Gastroesophageal sphincter (tissue), 4 donors: Measurements from ENCODE around the gene MYLK. TPM values are rescaled to one million over a fixed set of nuclear protein-coding genes. Genes with fewer than 3 reads are reported as not detected.

ENCODE experiments used
- ATAC-seq: fragments of 150-250 bp; one replicate; pipeline ENCODE4 v1.9.1; 2016; ENCODE audit warnings: mild to moderate bottlenecking, moderate library complexity
- H3K27ac ChIP-seq, 4 donors: fragments of 200-600 bp; sonication (generic) in 3 of 4; 1 replicate in 3 of 4; 2 replicates in 1 of 4; pipeline ENCODE4 v1.5.1; 2016 to 2019
- H3K27me3 ChIP-seq: fragments of 200-600 bp; sonication (generic); one replicate; pipeline ENCODE4 v1.5.1; 2019
- H3K36me3 ChIP-seq, 2 donors: fragments of 200-600 bp; sonication (generic); one replicate each; pipeline ENCODE4 v1.5.1; 2019; ENCODE audit warnings: control low read depth in 1 of 2
- H3K4me1 ChIP-seq, 3 donors: fragments of 200-600 bp; sonication (generic); 1 replicate in 2 of 3; 2 replicates in 1 of 3; pipeline ENCODE4 v1.5.1; 2016 to 2019; ENCODE audit warnings: control low read depth in 2 of 3
- H3K4me3 ChIP-seq, 2 donors: fragments of 200-600 bp; sonication (generic); one replicate each; pipeline ENCODE4 v1.5.1; 2019; ENCODE audit warnings: mild to moderate bottlenecking in 1 of 2, moderate library complexity in 1 of 2
- H3K9me3 ChIP-seq, 3 donors: fragments of 200-600 bp; sonication (generic); one replicate each; pipeline ENCODE4 v1.5.1; 2017 to 2019; ENCODE audit warnings: control low read depth in 2 of 3
- CTCF ChIP-seq, 4 experiments: fragments of 200-600 bp in 2 of 4; fragments of 450-650 bp in 2 of 4; sonication (generic) in 1 of 4; IDR thresholded peaks; one replicate each; pipeline ENCODE4 v1.5.1; 2017 to 2019; ENCODE audit warnings: antibody characterized with exemption in 4 of 4, mild to moderate bottlenecking in 2 of 4, moderate library complexity in 2 of 4
- EP300 ChIP-seq: sonication (generic); formaldehyde crosslinking; IDR thresholded peaks from one replicate; pipeline ENCODE4 v1.6.1; 2017; ENCODE audit warnings: antibody characterized with exemption, mild to moderate bottlenecking
- POLR2A ChIP-seq, 2 donors: fragments of 450-650 bp; IDR thresholded peaks; one replicate each; pipeline ENCODE4 v1.6.1; 2017; ENCODE audit warnings: antibody characterized with exemption in 2 of 2, mild to moderate bottlenecking in 2 of 2, moderate library complexity in 1 of 2
- POLR2AphosphoS5 ChIP-seq: sonication (generic); formaldehyde crosslinking; IDR thresholded peaks from one replicate; pipeline ENCODE4 v1.6.1; 2017; ENCODE audit warnings: antibody characterized with exemption
- WGBS, 2 donors: methylation state at CpG; one replicate each; pipeline ENCODE4 v1.1.5; 2018; ENCODE audit warnings: low coverage in 1 of 2; 5-methylcytosine and 5-hydroxymethylcytosine counted together
- total RNA-seq, 4 donors: library from RNA; depleted of rRNA; stranded (reverse); fragments of >200 nt; gene quantifications; one replicate each; pipeline ENCODE4 v1.1.0, GENCODE V29; 2016

The MYLK gene
- total RNA-seq, 4 donors from 2014 or later: 1,558 to 2,522 (median 2,261) TPM

GRCh38 chr3:123640311-123640710, 243.8 kb downstream of the MYLK start:
- H3K4me3 ChIP-seq: no peak overlapping the region
- H3K27ac ChIP-seq: peak overlapping the region; percentile 91 to 96 (median 93)
- 65 to 67% methylated on average over 1 to 6 of the region's 15 CpGs for WGBS, 2 donors
- no peaks in the 10 kb centered on the region for H3K9me3 ChIP-seq
- H3K36me3 ChIP-seq: peaks cover 0 to 71% of the 10 kb centered on the region in 2 donors
- ATAC-seq: no peak
- peaks cover 7 to 100% (median 23%) of the 10 kb centered on the region in 3 donors for H3K4me1 ChIP-seq
- no peaks in the 10 kb centered on the region for H3K27me3 ChIP-seq
- TF ChIP-seq POLR2A (IDR thresholded peaks at IDR 0.05) (no peak), POLR2AphosphoS5 (no peak), CTCF (IDR thresholded peaks at IDR 0.05) (no peak), EP300 (no peak)

- H3K4me1 ChIP-seq: peaks cover 7 to 100% (median 29%) of the 10 kb centered on the region in 3 donors
- 70 to 93% methylated on average over 2 to 12 of the region's 14 CpGs for WGBS, 2 donors
Measured at GRCh38 chr3:123638936-123639689, 245.0 kb downstream of the MYLK start.

GRCh38 chr3:123637841-123638240, 246.3 kb downstream of the MYLK start:
- 93% methylated on average over 3 of the region's 5 CpGs; no CpG with 5 or more reads in 1 of the 2 donors for WGBS, 2 donors
- peaks cover 11 to 100% (median 35%) of the 10 kb centered on the region in 3 donors for H3K4me1 ChIP-seq
- peak overlapping the region; percentile 91 to 96 (median 93) for H3K27ac ChIP-seq
- no peak overlapping the region for H3K4me3 ChIP-seq
- no peak for ATAC-seq
- H3K9me3 ChIP-seq: no peaks in the 10 kb centered on the region
- peaks cover 0 to 69% of the 10 kb centered on the region in 2 donors for H3K36me3 ChIP-seq
- no peaks in the 10 kb centered on the region for H3K27me3 ChIP-seq
- TF ChIP-seq EP300 (no peak), CTCF (IDR thresholded peaks at IDR 0.05) (no peak), POLR2A (IDR thresholded peaks at IDR 0.05) (no peak), POLR2AphosphoS5 (no peak)

More at GRCh38 chr3:123638936-123639689, 245.0 kb downstream of the MYLK start:
- peaks cover 0 to 70% of the 10 kb centered on the region in 2 donors for H3K36me3 ChIP-seq
- H3K9me3 ChIP-seq: no peaks in the 10 kb centered on the region
- ATAC-seq: no peak
- H3K27ac ChIP-seq: peak overlapping the region; percentile 91 to 96 (median 93)
- H3K4me3 ChIP-seq: no peak overlapping the region
- TF ChIP-seq POLR2AphosphoS5 (peak; percentile 4), EP300 (no peak), POLR2A (IDR thresholded peaks at IDR 0.05) (no peak)
- no peaks in the 10 kb centered on the region for H3K27me3 ChIP-seq

GRCh38 chr3:123637131-123637530, 247.0 kb downstream of the MYLK start:
- 40 to 74% methylated on average over 2 to 5 of the region's 7 CpGs for WGBS, 2 donors
- no peak for ATAC-seq
- Histone ChIP-seq H3K36me3 (peaks cover 0 to 70% of the 10 kb centered on the region in 2 donors), H3K4me3 (no peak overlapping the region), H3K9me3 (no peaks in the 10 kb centered on the region), H3K27me3 (no peaks in the 10 kb centered on the region), H3K4me1 (peaks cover 8 to 100% (median 37%) of the 10 kb centered on the region in 3 donors), H3K27ac (peak overlapping the region; percentile 91 to 96 (median 93))
- no peak for TF ChIP-seq CTCF (IDR thresholded peaks at IDR 0.05)
- TF ChIP-seq POLR2AphosphoS5: no peak
- TF ChIP-seq POLR2A (IDR thresholded peaks at IDR 0.05): no peak
- no peak for TF ChIP-seq EP300

- Histone ChIP-seq H3K4me3 (no peak overlapping the region), H3K36me3 (peaks cover 0 to 76% of the 10 kb centered on the region in 2 donors), H3K27me3 (no peaks in the 10 kb centered on the region), H3K9me3 (no peaks in the 10 kb centered on the region), H3K27ac (peak overlapping the region; percentile 91 to 96 (median 93)), H3K4me1 (peaks cover 5 to 100% (median 37%) of the 10 kb centered on the region in 3 donors)
- no peak for TF ChIP-seq CTCF (IDR thresholded peaks at IDR 0.05)
- TF ChIP-seq POLR2A (IDR thresholded peaks at IDR 0.05): no peak
- TF ChIP-seq POLR2AphosphoS5: no peak
- no peak for TF ChIP-seq EP300
- no peak for ATAC-seq
- 72 to 80% methylated on average over 1 to 2 of the region's 8 CpGs for WGBS, 2 donors
Measured at GRCh38 chr3:123636431-123636841, 247.7 kb downstream of the MYLK start.
